ENCODE measurements around the gene CSGALNACT2. TPM values are rescaled to one million over a fixed set of nuclear protein-coding genes. Genes with fewer than 3 reads are reported as not detected.
"Not testable (repeated sequence)": the region's sequence is repeated elsewhere in the genome, so short reads cannot be mapped to it uniquely, and the experiment has no call there.

The CSGALNACT2 gene
- total RNA-seq, 1 experiment from 2014 or later = 13.4 TPM

DNA sequence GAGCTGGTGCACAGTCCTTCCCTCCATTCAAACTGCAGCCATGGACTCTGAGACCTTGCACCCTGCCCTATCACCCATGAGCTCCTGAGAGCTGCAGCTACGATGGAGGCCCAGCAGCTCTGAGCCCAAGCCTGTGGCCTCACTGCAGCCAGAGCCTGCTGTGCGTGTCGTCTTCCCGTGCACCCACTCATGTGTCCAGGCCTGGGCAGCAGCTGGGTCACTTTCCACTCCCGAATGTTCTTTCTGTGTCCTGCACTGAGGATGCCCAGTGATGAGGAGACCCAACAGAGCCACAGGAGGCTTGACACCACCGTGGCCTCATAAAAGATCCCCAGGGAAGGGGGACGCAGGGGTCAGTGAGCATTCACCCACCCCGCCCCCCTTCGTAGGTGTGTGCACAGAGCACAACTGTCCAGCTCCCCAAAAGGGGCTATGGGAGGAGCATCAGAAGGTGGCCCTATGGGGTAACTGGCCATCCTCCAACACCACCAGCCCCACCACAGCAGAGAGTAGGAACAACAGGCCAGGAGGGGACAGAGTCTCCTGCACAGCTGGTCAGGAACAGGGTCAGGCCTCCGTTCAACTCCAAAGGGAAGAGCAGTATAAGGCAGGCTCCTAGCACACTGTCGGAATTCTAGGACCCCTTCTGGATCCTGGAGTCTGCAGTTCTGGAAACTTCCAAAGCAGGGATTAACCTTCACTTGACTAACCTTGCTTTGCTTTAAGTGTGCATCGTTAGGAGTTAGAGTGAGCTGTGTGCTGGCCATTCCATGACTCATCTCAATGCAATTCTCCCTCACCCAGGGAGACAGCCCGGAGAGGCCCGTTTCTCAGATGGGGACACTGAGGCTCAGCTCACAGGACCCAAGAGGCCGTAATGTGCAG lies 76.1 kb downstream of the CSGALNACT2 start:
- DNase-seq (ENCODE audit: low read depth) = peak; percentile 14

- DNase-seq (ENCODE audit: low read depth) = no peak
Observed at GRCh38 chr10:43214956-43215561, 76.8 kb downstream of the CSGALNACT2 start.

- DNase-seq (ENCODE audit: low read depth) = no peak
Observed at GRCh38 chr10:43215758-43216455, 77.7 kb downstream of the CSGALNACT2 start.

DNA sequence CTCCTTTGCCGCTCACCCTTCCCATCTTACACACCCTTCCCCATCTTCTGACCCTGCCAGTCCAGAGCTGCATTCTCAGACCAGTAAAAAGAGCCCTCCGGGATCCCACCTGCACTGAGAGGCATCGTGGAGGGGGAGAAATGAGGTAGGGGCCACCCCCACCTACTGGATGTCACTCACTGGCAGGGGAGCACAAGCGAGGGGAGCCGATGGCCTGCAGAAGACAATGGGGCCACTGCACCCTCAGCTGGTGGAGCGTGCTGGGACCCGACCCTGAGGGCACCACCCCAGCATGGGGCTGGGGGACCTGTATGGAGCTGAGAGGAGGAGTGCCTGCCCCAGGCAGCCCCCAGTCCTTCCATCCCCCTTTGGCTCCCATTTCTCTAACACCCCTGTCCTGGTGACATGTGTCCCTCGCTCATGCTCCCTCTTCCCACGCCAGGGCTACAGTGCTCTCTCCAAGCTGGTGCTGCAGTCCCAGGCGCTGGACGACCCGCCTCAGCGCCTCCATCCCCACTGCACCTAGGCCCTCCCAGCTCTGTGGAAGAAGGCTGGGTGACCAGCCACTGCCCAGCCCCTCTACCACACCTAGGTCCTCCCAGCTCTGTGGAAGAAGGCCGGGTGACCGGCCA lies 78.8 kb downstream of the CSGALNACT2 start:
- no peak for DNase-seq (ENCODE audit: low read depth)

DNA sequence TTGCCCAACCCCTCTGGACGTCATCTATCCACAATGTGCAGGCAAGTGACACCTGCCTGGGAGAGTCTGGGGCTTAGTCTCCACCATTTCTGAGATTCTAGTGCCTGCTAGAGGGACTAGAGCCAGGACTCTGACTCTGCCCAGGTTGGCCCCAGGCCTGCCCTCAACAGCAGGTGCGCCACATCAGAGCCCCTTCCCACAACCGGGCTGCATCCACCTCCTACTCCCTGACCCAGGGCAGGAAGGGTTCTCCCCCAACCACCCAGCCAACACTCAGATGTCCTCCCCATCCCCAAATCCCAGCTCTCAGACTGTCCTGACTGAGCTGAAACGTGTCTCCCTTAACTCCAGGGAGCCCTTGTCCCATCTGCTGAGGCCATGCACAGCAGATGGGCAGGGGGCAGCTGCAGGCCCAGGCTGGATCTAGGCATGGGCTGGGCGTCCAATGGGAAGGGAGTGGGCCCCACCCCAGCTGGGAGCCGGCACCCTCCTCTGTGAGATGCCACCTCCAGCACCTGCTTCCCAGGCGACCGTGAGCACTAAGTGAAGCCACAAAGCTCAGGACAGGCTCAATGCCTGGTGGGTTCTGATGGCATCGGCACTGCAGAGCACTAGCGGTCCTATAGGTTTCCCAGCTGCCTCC lies 79.4 kb downstream of the CSGALNACT2 start:
- no peak for DNase-seq (ENCODE audit: low read depth)

DNA sequence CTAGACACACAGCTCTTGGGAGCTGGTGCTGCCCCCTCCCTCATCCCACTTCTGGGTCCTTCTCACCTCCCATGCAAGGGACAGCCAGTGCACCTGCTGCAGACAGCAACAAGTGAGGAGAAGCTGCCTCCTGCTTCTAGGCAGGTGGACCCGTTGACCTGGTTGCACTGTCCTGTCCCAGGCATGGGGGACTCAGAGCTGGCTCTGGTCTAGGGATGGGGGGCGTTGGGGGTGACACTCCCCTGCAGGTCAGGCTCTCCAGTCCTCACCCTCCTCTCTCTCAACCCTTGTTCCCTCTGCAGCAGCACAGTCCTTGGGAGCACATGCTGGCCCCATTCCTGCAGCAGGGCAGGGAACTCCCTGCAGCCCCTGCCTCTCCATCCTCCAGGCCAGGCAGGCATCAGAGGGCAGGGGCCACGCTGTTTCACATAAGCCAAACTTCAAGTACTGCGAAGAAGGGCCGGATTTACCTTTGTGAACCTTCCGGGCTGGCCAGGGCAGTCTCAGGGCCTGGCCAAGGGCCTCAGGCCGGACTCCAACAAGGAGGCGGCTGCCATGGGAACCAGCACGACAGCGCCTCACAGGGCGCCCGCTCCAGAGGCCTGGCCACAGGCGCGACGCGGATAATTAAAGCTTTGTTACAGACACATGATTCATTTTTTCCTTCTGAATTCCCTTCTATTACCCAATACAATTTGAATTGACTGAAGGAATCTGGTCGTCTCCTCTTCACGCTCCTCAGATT lies 80.1 kb downstream of the CSGALNACT2 start:
- DNase-seq (ENCODE audit: low read depth) = peak; percentile 6

GRCh38 chr10:43218951-43219837 lies 80.9 kb downstream of the CSGALNACT2 start:
- no peak for DNase-seq (ENCODE audit: low read depth)

GRCh38 chr10:43219848-43220247 lies 81.6 kb downstream of the CSGALNACT2 start:
- DNase-seq (ENCODE audit: low read depth) = no peak

GRCh38 chr10:43220251-43220650 lies 82.0 kb downstream of the CSGALNACT2 start:
- not testable (repeated sequence) for DNase-seq (ENCODE audit: low read depth)

- DNase-seq (ENCODE audit: low read depth) = no peak
Observed at GRCh38 chr10:43220657-43221418, 82.6 kb downstream of the CSGALNACT2 start.

DNA sequence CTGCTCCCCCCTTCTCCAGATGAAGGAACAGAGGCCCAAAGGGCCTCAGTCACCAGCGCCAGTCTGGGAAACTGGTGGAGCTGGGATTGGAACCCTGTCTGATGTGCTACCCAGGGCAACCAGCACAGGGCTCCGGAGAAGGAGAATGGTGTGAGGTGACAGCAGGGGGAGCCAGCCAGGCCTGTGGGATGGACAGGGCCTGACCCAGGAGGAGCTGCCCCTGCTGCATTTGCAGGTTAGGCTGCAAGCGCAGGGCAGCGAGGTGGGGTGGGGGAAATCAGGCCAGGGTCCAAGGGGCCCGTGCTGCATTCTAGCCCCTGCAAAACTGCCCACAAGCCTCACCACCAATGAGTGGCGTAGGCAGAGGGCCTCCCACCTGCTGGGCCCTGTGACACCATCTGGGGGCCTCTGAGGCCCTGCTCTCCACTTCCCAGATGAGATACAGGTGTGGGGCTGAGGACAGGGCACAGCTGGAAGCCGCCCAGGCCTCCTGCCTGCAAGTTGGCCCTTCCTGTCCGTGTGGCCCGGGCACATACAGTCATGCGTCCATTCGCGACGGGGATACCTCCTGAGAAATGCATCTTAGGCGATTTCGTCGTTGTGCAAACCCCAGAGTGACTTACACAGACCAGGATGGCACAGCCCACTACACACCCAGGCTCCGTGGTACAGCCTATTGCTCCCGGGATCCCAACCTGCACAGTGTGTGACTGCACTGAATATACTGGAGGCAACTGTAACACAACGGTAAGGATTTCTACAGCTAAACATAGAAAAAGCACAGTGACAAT lies 83.4 kb downstream of the CSGALNACT2 start:
- no peak for DNase-seq (ENCODE audit: low read depth)

DNA sequence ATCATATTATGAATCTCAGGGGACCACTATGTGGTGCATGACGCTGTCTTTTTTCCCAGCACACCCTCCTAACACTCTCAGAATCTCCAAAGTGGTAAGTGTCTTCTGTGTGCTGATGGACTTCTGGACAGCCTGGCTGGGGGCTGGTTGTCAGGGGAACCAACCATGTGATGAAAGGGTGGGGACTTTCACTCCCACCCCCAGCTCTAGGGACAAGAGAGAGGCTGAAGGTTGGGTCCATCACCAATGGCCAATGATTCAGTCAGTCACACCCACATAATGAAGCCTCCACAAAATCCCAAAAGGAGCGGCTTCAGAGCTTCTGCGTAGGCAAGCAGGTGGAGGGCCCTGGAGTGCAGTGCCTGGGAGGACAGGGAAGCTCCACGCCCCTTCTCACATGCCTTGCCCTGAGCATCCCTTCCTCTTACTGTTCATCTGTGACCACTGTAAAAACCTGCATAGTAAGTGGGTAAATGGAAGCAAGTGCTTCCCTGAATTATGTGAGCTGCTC lies 84.0 kb downstream of the CSGALNACT2 start:
- DNase-seq (ENCODE audit: low read depth) = no peak

- no peak for DNase-seq (ENCODE audit: low read depth)
Observed at GRCh38 chr10:43223056-43223455, 84.8 kb downstream of the CSGALNACT2 start.

- DNase-seq (ENCODE audit: low read depth) = no peak
Observed at GRCh38 chr10:43224321-43224720, 86.1 kb downstream of the CSGALNACT2 start.

DNA sequence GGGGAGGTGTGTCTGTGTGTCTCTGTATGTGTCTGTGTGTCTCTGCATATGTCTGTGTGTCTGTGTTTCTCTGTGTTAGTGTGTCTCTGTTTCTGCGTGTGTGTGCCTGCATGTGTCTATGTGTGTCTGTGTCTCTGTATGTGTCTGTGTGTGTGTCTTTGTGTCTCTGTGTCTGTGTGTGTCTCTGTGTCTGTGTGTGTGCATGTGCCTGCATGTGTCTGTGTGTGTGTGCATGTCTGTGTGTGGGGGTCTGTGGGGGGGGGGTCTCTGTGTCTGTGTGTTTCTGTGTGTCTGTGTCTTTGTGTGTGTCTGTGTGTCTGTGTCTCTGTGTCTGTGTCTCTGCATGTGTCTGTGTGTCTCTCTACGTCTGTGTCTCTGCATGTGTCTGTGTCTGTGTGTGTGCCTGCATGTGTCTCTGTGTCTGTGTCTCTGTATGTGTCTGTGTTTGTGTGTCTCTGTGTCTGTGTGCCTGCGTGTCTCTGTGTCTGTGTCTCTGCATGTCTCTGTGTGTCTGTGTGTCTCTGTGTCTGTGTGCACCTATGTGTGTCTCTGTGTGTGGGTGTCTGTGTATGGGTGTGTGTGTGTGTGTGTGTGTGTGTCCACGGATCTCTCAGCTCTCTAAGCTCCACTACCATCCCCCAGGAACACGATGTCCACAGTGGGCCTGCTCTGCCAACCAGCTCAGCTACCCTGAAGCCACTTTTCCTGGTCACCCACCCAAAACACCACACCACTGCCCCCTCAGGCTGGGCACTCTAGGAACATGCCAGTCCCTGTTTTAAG lies 87.0 kb downstream of the CSGALNACT2 start:
- no peak for DNase-seq (ENCODE audit: low read depth)

DNA sequence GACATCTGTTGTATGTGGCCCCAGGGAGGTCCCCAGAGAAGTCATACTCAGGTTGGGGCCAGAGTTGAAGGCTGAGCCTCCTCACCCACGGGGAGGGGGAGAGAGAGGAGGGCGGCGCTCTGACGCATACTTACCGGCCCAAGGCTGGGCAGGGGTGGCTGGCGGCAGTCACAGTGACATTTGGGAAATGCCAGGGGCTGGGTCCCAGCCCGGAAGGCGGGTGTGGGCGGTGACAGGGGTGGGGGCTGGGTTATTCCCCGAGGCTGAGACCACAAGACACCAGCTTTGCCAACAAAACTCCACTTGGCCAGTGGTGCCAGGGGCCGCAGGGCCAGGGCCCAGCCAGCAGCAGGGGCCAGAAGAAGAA lies 87.5 kb downstream of the CSGALNACT2 start:
- DNase-seq (ENCODE audit: low read depth) = no peak

- DNase-seq (ENCODE audit: low read depth) = no peak
Observed at GRCh38 chr10:43226441-43226840, 88.2 kb downstream of the CSGALNACT2 start.
